IMR-90 (cell line): ENCODE results near the gene TEDDM1. TPM values are rescaled to one million over a fixed set of nuclear protein-coding genes. Genes with fewer than 3 reads are reported as not detected.

ENCODE experiments used
- ATAC-seq: fragments of 200-7000 bp; cut with Tn5 transposase; 2 replicates; pipeline ENCODE4 v1.9.1; 2020; ENCODE audit warnings: low read depth, mild to moderate bottlenecking, moderate library complexity
- BruUV-seq: library from RNA; stranded (reverse); fragments of 400-500 nt; replicated peaks from 2 replicates; lab custom pipeline; 2021; lab: Mats Ljungman, UMichigan
- CTCF ChIA-PET: fragments of 300-600 bp; formaldehyde crosslinking; extraction: SDS; loops from one replicate; lab custom pipeline; 2021; ENCODE audit warnings: antibody characterized with exemption; lab: Yijun Ruan, JAX
- POLR2A ChIA-PET: fragments of 300-600 bp; sonication (Branson Sonifier 250); formaldehyde crosslinking; loops from one replicate; lab custom pipeline; 2022; ENCODE audit warnings: antibody characterized with exemption; ENCODE audit not compliant: unreplicated experiment; lab: Charles Lee
- DNase-seq: peaks from one replicate; pipeline ENCODE4 v3.0.0; 2013
- H2AFZ ChIP-seq: replicated peaks from 2 replicates; pipeline ENCODE3; 2013; ENCODE audit warnings: low read length, mild to moderate bottlenecking; ENCODE audit not compliant: poor library complexity
- H2AK5ac ChIP-seq: 2 replicates; pipeline ENCODE4 v1.6.1; 2013; ENCODE audit warnings: low read depth, low read length, inconsistent platforms
- H2AK9ac ChIP-seq: replicated peaks from 2 replicates; pipeline ENCODE3; 2013; ENCODE audit warnings: mild to moderate bottlenecking, low read depth, low read length, moderate library complexity; ENCODE audit not compliant: poor library complexity
- H2BK120ac ChIP-seq: 2 replicates; pipeline ENCODE4 v1.6.1; 2013; ENCODE audit warnings: low read depth, low read length, inconsistent platforms
- H2BK15ac ChIP-seq: 3 replicates; pipeline ENCODE4 v1.6.1; 2013; ENCODE audit warnings: low read depth, low read length, inconsistent platforms
- H2BK20ac ChIP-seq: 2 replicates; pipeline ENCODE4 v1.6.1; 2013; ENCODE audit warnings: low read depth, mild to moderate bottlenecking, inconsistent platforms, low read length, moderate library complexity
- H2BK5ac ChIP-seq: 2 replicates; pipeline ENCODE4 v1.6.1; 2013; ENCODE audit warnings: mild to moderate bottlenecking, low read depth, low read length, inconsistent platforms; ENCODE audit not compliant: poor library complexity, severe bottlenecking
- H3K14ac ChIP-seq: replicated peaks from 2 replicates; pipeline ENCODE4 v1.6.1; 2013; ENCODE audit warnings: low read depth, low read length, inconsistent platforms
- H3K18ac ChIP-seq: 2 replicates; pipeline ENCODE4 v1.6.1; 2013; ENCODE audit warnings: low read depth, low read length, control low read depth
- H3K23ac ChIP-seq: 2 replicates; pipeline ENCODE4 v1.6.1; 2013; ENCODE audit warnings: low read depth, low read length, inconsistent platforms
- H3K27ac ChIP-seq: 2 replicates; pipeline ENCODE4 v1.5.1; 2013; ENCODE audit warnings: mild to moderate bottlenecking, control low read depth, low read length; ENCODE audit not compliant: insufficient read depth
- H3K27me3 ChIP-seq: 2 replicates; pipeline ENCODE4 v1.6.1; 2013; ENCODE audit warnings: low read length; ENCODE audit not compliant: control insufficient read depth, insufficient read depth
- H3K36me3 ChIP-seq: 2 replicates; pipeline ENCODE4 v1.6.1; 2013; ENCODE audit warnings: low read length, mixed read lengths; ENCODE audit not compliant: control insufficient read depth, insufficient read depth
- H3K4ac ChIP-seq: 2 replicates; pipeline ENCODE4 v1.6.1; 2013; ENCODE audit warnings: low read depth, low read length, inconsistent platforms
- H3K4me1 ChIP-seq: 2 replicates; pipeline ENCODE4 v1.6.1; 2013; ENCODE audit warnings: low read length, mixed read lengths; ENCODE audit not compliant: control insufficient read depth, insufficient read depth
- H3K4me2 ChIP-seq: 2 replicates; pipeline ENCODE4 v1.6.1; 2013; ENCODE audit warnings: low read depth, mild to moderate bottlenecking, control low read depth, low read length, moderate library complexity
- H3K4me3 ChIP-seq: 2 replicates; pipeline ENCODE4 v1.5.1; 2013; ENCODE audit warnings: low read depth, mild to moderate bottlenecking, control low read depth, low read length, moderate library complexity; ENCODE audit not compliant: insufficient read depth
- H3K56ac ChIP-seq: 2 replicates; pipeline ENCODE4 v1.6.1; 2013; ENCODE audit warnings: low read length, inconsistent platforms; ENCODE audit not compliant: insufficient read depth; ENCODE audit errors: extremely low read depth
- H3K79me1 ChIP-seq, 2 experiments: 2 replicates each; pipeline ENCODE4 v1.6.1; 2013; ENCODE audit warnings: low read length in 2 of 2, inconsistent platforms in 1 of 2, low read depth in 1 of 2
- H3K9ac ChIP-seq: 2 replicates; pipeline ENCODE4 v1.6.1; 2013; ENCODE audit warnings: low read depth, low read length, control low read depth
- H3K9me1 ChIP-seq: 2 replicates; pipeline ENCODE4 v1.6.1; 2013; ENCODE audit warnings: low read length, inconsistent platforms; ENCODE audit not compliant: insufficient read depth
- H3K9me3 ChIP-seq: 2 replicates; pipeline ENCODE4 v1.6.1; 2013; ENCODE audit warnings: low read length; ENCODE audit not compliant: control insufficient read depth, insufficient read depth
- H4K20me1 ChIP-seq: 2 replicates; pipeline ENCODE4 v1.6.1; 2013; ENCODE audit warnings: low read length, inconsistent platforms; ENCODE audit not compliant: insufficient read depth
- H4K5ac ChIP-seq: 2 replicates; pipeline ENCODE4 v1.6.1; 2013; ENCODE audit warnings: mild to moderate bottlenecking, low read depth, low read length, control low read depth
- H4K8ac ChIP-seq, 2 experiments: 2 replicates each; pipeline ENCODE4 v1.6.1; 2013; ENCODE audit warnings: low read depth in 2 of 2, low read length in 2 of 2, control low read depth in 1 of 2, inconsistent platforms in 1 of 2
- H4K91ac ChIP-seq: 2 replicates; pipeline ENCODE4 v1.6.1; 2013; ENCODE audit warnings: low read depth, low read length, inconsistent platforms; ENCODE audit not compliant: insufficient read depth
- BHLHE40 ChIP-seq: fragments of 150-350 bp; IDR thresholded peaks from 2 replicates; pipeline ENCODE4 v1.6.1; 2016; ENCODE audit warnings: mild to moderate bottlenecking, low read depth, low read length
- CEBPB ChIP-seq: IDR thresholded peaks from 2 replicates; pipeline ENCODE4 v1.6.1; 2012; ENCODE audit warnings: low read depth, low read length, improper control_type of control experiment
- CHD1 ChIP-seq: IDR thresholded peaks from 2 replicates; pipeline ENCODE4 v1.6.1; 2012; ENCODE audit warnings: low read depth, low read length, improper control_type of control experiment
- CTCF ChIP-seq: conservative IDR thresholded peaks from 2 replicates; pipeline ENCODE4 v1.5.1; 2012; ENCODE audit warnings: mild to moderate bottlenecking, low read depth, low read length, improper control_type of control experiment
- ELK1 ChIP-seq: fragments of 150-350 bp; IDR thresholded peaks from 2 replicates; pipeline ENCODE4 v1.6.1; 2016; ENCODE audit warnings: low read depth, mild to moderate bottlenecking, low read length, moderate library complexity, borderline replicate concordance
- FOS ChIP-seq: fragments of 150-350 bp; IDR thresholded peaks from 2 replicates; pipeline ENCODE4 v1.6.1; 2016; ENCODE audit warnings: low read depth, low read length
- MAFK ChIP-seq: IDR thresholded peaks from 2 replicates; pipeline ENCODE4 v1.6.1; 2012; ENCODE audit warnings: low read depth, low read length, improper control_type of control experiment
- MAZ ChIP-seq: IDR thresholded peaks from 2 replicates; pipeline ENCODE4 v1.6.1; 2012; ENCODE audit warnings: low read depth, mild to moderate bottlenecking, low read length, improper control_type of control experiment, moderate library complexity, borderline replicate concordance
- MXI1 ChIP-seq: IDR thresholded peaks from 2 replicates; pipeline ENCODE4 v1.6.1; 2012; ENCODE audit warnings: low read depth, mild to moderate bottlenecking, low read length, moderate library complexity, borderline replicate concordance
- NFE2L2 ChIP-seq: fragments of 150-350 bp; IDR thresholded peaks from 2 replicates; pipeline ENCODE4 v1.6.1; 2016; ENCODE audit warnings: low read depth, mild to moderate bottlenecking, low read length
- POLR2A ChIP-seq: IDR thresholded peaks from 2 replicates; pipeline ENCODE4 v1.6.1; 2012; ENCODE audit warnings: mild to moderate bottlenecking, low read depth, low read length
- RAD21 ChIP-seq: IDR thresholded peaks from 2 replicates; pipeline ENCODE4 v1.6.1; 2012; ENCODE audit warnings: low read length, improper control_type of control experiment
- RCOR1 ChIP-seq: IDR thresholded peaks from 2 replicates; pipeline ENCODE4 v1.6.1; 2012; ENCODE audit warnings: mild to moderate bottlenecking, low read length, improper control_type of control experiment; ENCODE audit not compliant: insufficient replicate concordance
- RFX5 ChIP-seq: IDR thresholded peaks from 2 replicates; pipeline ENCODE4 v1.8.0; 2012; ENCODE audit warnings: low read depth, mild to moderate bottlenecking, low read length, moderate library complexity
- SMC3 ChIP-seq: fragments of 150-350 bp; IDR thresholded peaks from 2 replicates; pipeline ENCODE4 v1.6.1; 2016; ENCODE audit warnings: low read depth, mild to moderate bottlenecking, antibody characterized with exemption, low read length, moderate library complexity
- WGBS, 2 experiments: methylation state at CpG; one replicate each; pipeline versions ENCODE4 v1.1.5 to v1.1.7; 2013; ENCODE audit warnings: missing lambda C conversion rate in 2 of 2; ENCODE audit not compliant: insufficient read length in 1 of 2; ENCODE audit errors: extremely low coverage in 2 of 2; 5-methylcytosine and 5-hydroxymethylcytosine counted together
- dilution Hi-C: fragments of 300-500 bp; cut with HindIII; formaldehyde crosslinking; loops from one replicate; pipeline ENCODE4 v1.14.3; 2018; ENCODE audit warnings: low sequenced_read_pairs; ENCODE audit not compliant: unreplicated experiment
- in situ Hi-C: fragments of 300-500 bp; cut with MboI; formaldehyde crosslinking; loops from 3 replicates; pipeline ENCODE4 v1.14.3; 2019; ENCODE audit warnings: low sequenced_read_pairs, inconsistent platforms, mixed read lengths
- intact Hi-C: fragments of 100-400 bp; cut with micrococcal nuclease; formaldehyde crosslinking; loops from 2 replicates; pipeline ENCODE4 v1.10.0; 2022
- polyA plus RNA-seq, 3 experiments: library from polyadenylated mRNA; depleted of rRNA; stranded (reverse); fragments of >200 nt; gene quantifications; 2 replicates each; pipeline ENCODE4 v1.2.3, GENCODE V29; 2012; ENCODE audit warnings: low replicate concordance in 1 of 3
- total RNA-seq: library from RNA; depleted of rRNA; stranded (reverse); fragments of >200 nt; gene quantifications from 2 replicates; pipeline ENCODE4 v1.2.3, GENCODE V29; 2012
- TF ChIP-seq, protein P1 (sequence below): fragments of 150-350 bp; IDR thresholded peaks from 2 replicates; pipeline ENCODE4 v1.6.1; 2017; ENCODE audit warnings: mild to moderate bottlenecking, antibody characterized with exemption, low read length, low read depth

TEDDM1 gene
- total and polyA plus RNA-seq, 2 of the 4 experiments (the other 2 are of a cell fraction) = not detected

DNA sequence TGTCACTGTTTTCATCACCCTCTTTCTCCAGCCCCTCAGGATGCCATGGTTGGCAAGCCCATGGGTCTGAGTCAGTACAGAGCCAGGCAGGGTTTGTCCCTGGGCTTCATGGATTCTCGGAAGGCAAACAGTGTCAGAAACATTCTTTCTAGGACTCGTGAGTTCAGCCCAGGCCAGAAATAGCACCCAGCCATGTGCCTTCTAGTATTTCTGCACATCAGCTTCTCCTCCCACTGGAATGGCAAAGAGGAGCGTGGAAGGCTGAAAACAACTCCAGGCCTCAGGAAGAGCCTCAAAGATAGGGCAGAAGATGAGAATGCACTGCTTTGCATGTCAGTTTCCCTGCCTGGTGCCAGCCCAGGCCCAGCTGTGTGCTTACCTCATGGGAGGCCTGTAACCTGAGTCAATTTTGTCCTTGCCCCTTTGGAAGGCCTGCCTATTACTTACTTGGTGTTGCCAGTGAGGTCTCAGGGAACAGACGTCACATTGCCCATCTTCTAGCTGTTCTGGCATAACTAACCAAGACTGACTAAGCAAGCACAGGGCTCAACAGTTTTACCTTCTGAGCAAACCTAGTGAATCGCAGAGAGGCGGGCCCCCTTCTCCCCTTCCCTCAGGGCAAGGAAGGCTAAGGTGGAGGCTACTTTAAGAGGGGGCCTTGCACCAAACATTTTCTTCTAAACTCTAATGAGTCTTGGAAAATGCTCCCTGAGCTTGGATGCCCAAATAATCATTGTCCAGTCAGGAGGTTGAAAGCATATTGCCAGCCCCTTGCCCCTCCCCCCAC lies 51.3 kb downstream of the TEDDM1 start:
- Histone ChIP-seq H3K4me1 (no peaks in the 10 kb centered on the region), H2AFZ (no peak overlapping the region), H3K4ac (no peak overlapping the region), H4K20me1 (no peaks in the 10 kb centered on the region), H3K9ac (no peak overlapping the region), H3K14ac (no peak overlapping the region), H3K9me1 (no peaks in the 10 kb centered on the region), H3K56ac (no peak overlapping the region), H2BK5ac (no peak overlapping the region), H3K79me1 (no peaks in the 10 kb centered on the region), H3K27me3 (no peaks in the 10 kb centered on the region), H4K8ac (no peak overlapping the region), H3K9me3 (no peaks in the 10 kb centered on the region), H3K27ac (no peak overlapping the region), H2BK120ac (no peak overlapping the region), H3K18ac (no peak overlapping the region), H3K23ac (no peak overlapping the region), H2BK20ac (no peak overlapping the region), H3K36me3 (no peaks in the 10 kb centered on the region), H2BK15ac (no peak overlapping the region), H2AK9ac (no peak overlapping the region), H4K91ac (no peak overlapping the region), H3K4me2 (no peak overlapping the region), H4K5ac (no peak overlapping the region), H2AK5ac (no peak overlapping the region), H3K4me3 (no peak overlapping the region)
- 100% methylated on average over 1 of the region's 6 CpGs; no CpG with 5 or more reads in 1 of the 2 experiments for WGBS, 2 experiments
- CTCF ChIA-PET = no interaction called here
- TF ChIP-seq MAFK = no peak
- TF ChIP-seq RAD21 = no peak
- no peak for TF ChIP-seq NFE2L2
- no peak for TF ChIP-seq RCOR1
- no peak for TF ChIP-seq CEBPB
- no peak for TF ChIP-seq FOS
- TF ChIP-seq RFX5 = no peak
- TF ChIP-seq, protein P1, sequence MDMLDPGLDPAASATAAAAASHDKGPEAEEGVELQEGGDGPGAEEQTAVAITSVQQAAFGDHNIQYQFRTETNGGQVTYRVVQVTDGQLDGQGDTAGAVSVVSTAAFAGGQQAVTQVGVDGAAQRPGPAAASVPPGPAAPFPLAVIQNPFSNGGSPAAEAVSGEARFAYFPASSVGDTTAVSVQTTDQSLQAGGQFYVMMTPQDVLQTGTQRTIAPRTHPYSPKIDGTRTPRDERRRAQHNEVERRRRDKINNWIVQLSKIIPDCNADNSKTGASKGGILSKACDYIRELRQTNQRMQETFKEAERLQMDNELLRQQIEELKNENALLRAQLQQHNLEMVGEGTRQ = no peak
- no peak for TF ChIP-seq CHD1
- TF ChIP-seq POLR2A = no peak
- no peak for TF ChIP-seq SMC3
- no peak for TF ChIP-seq MAZ
- TF ChIP-seq CTCF = no peak
- TF ChIP-seq MXI1 = no peak
- TF ChIP-seq BHLHE40 = no peak
- TF ChIP-seq ELK1 = no peak
- dilution Hi-C loops (no loop called here), in situ Hi-C loops (no loop called here), intact Hi-C loops (no loop called here)
- no TSS peak for BruUV-seq
- DNase-seq = no peak
- ATAC-seq = no peak
- POLR2A ChIA-PET = no interaction called here
